ENCODE data around the gene GTF3C2. TPM values are rescaled to one million over a fixed set of nuclear protein-coding genes. Genes with fewer than 3 reads are reported as not detected.

The GTF3C2 gene
- total and polyA plus RNA-seq, 10 of the 15 experiments (the other 5 are each of a cell fraction or from before 2014, with no cell fraction given), result 45.9 to 105 (median 80.3) TPM

GRCh38 chr2:27380626-27381545 is 24.3 kb upstream of the GTF3C2 start, which contains the start of gene ZNF513 (continued):
- TF ChIP-seq CTCF (IDR thresholded peaks at IDR 0.05 in 2 of 3, conservative IDR thresholded peaks at IDR 0.05 in 1 of 3; ENCODE audit: control insufficient read depth in 2 of 3, extremely low read depth in 1 of 3, insufficient read depth in 1 of 3, low read depth in 3 of 3, low read length in 3 of 3) (no peak), E4F1 (IDR thresholded peaks at IDR 0.05; ENCODE audit: borderline replicate concordance, partially characterized antibody) (peak; percentile 74), RELB (IDR thresholded peaks at IDR 0.05; ENCODE audit: low read depth) (no peak), MLLT1 (IDR thresholded peaks at IDR 0.05) (peak; percentile 97), POLR2AphosphoS5 (IDR thresholded peaks at IDR 0.05; ENCODE audit: low read length) (peak; percentile 75; the same call in 1 of the 2 replicates), MEF2B (IDR thresholded peaks at IDR 0.05; ENCODE audit: partially characterized antibody, poor library complexity, severe bottlenecking) (peak; percentile 9), IKZF2 (IDR thresholded peaks at IDR 0.05) (no peak), STAT1 (conservative IDR thresholded peaks at IDR 0.05) (peak; percentile 86; the same call in 1 of the 2 replicates), MYB (IDR thresholded peaks at IDR 0.05; ENCODE audit: borderline replicate concordance, low read depth, low read length) (no peak), E2F8 (IDR thresholded peaks at IDR 0.05; ENCODE audit: low read depth, partially characterized antibody) (peak; percentile 63), ZBED1 (IDR thresholded peaks at IDR 0.05; ENCODE audit: borderline replicate concordance) (peak; percentile 50; the same call in 1 of the 2 replicates), CREM (IDR thresholded peaks at IDR 0.05; ENCODE audit: low read depth) (peak; percentile 92), PBX3 (IDR thresholded peaks at IDR 0.05; ENCODE audit: insufficient replicate concordance, low read depth, low read length) (peak; percentile 29), POU2F2 (IDR thresholded peaks at IDR 0.05; ENCODE audit: borderline replicate concordance, low read depth, low read length) (peak; percentile 55; the same call in 1 of the 3 replicates)

Measured in GM12878 (cell line).